ENCODE measurements around the gene ASGR2. TPM values are rescaled to one million over a fixed set of nuclear protein-coding genes. Genes with fewer than 3 reads are reported as not detected.

Gene ASGR2
- total RNA-seq, 8 experiments from 2014 or later: 0.11 to 0.51 (median 0.49) TPM; not detected in 5

DNA sequence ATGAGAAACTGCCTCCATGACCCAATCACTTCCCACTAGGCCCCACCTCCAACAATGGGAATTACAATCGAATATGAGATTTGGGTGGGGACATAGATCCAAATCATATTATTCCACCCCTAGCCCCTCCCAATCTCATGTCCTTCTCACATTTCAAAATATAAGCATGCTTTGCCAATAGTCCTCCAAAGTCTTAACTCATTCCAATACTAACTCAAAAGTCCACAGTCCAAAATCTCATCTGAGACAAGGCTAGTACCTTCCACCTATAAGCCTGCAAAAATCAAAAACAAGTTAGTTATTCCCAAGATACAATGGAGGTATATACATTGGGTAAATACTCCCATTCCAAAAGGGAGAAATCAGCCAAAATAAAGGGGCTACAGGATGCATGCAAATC lies 47.4 kb downstream of the ASGR2 start:
- no peak overlapping the region for H3K4me3 ChIP-seq
- 0 to 100% (median 60%) methylated on average over 1 of the region's 1 CpG; no CpG with 5 or more reads in 5 of the 10 experiments for WGBS, 10 experiments
- in situ Hi-C loops (cut with MboI; ENCODE audit: low pct_unique_long_range_greater_than_20kb in 2 of 9, low sequenced_read_pairs in 9 of 9, unreplicated experiment in 9 of 9): loop anchor here in 1 of 9 experiments (25.0 kb wide), 1 partner anchor 95 kb away; no protein-coding TSS in a partner anchor
- H3K4me1 ChIP-seq (replicated peaks in 1 of 2): peaks cover 0 to 22% of the 10 kb centered on the region in 2 donors
- no peak overlapping the region for H3K27ac ChIP-seq
- ATAC-seq (replicated peaks in 6 of 8): no peak

DNA sequence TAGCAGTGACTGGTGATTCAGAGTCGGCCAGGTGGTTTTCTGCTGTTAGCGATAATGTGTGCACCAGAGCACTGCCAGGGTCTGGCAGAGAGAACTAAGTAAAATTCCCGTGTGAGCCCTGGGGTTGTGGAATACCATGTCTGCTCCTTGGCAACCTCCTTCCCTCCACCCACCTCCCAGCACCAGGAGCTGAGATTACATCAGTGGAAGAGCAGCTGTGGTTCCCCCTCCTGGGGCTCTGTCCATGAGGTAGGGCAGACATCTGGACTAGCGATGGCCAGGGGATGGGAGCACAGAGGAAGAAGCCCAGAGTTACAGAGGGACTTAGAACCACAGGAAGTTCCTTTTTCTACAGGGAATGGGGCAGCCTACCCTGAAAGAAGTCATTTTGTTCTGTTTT lies 50.4 kb downstream of the ASGR2 start:
- in situ Hi-C loops (cut with MboI; ENCODE audit: low pct_unique_long_range_greater_than_20kb in 2 of 9, low sequenced_read_pairs in 9 of 9, unreplicated experiment in 9 of 9): loop anchor here in 1 of 9 experiments (25.0 kb wide), 1 partner anchor 98 kb away; no protein-coding TSS in a partner anchor
- 0 to 80% (median 42%) methylated on average over 1 to 3 of the region's 4 CpGs; no CpG with 5 or more reads in 2 of the 10 experiments for WGBS, 10 experiments
- H3K4me3 ChIP-seq: no peak overlapping the region
- H3K27ac ChIP-seq: peak overlapping the region in 1 of 2 donors; percentile 64
- peak in 6 of 8 experiments; percentile 20 to 80 (median 45) for ATAC-seq (replicated peaks in 6 of 8)
- H3K4me1 ChIP-seq (replicated peaks in 1 of 2): peaks cover 0 to 22% of the 10 kb centered on the region in 2 donors

DNA sequence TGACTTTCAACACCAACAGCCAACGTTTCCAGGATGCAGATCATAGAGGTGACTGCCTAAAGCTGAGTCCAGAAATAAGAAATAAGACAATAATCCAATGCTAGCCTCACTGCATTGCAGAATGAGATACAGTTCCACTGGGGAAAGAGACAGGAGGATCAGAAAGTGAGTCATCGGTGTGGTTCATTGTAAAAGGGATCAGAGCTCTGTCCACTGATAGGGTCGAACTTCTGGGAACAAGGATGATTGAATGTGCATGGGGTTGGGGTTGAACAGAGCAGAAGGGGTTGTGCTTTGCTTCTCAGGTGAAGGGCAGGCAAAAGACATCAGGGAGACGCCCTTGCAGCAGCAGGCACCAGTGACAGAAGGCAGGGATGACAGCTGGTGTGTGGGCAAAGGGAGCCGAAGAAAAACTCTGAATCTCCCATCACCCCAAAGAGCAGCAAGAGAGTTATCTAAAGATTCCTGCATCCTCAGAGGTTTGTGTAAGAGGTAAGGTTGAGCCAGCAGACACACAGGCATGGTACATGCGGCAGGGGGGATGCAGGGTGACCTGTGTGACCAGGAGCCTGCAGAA lies 51.0 kb downstream of the ASGR2 start:
- no peak overlapping the region for H3K4me3 ChIP-seq
- peak in 6 of 8 experiments; percentile 31 to 71 (median 62) for ATAC-seq (replicated peaks in 6 of 8)
- in situ Hi-C loops (cut with MboI; ENCODE audit: low pct_unique_long_range_greater_than_20kb in 2 of 9, low sequenced_read_pairs in 9 of 9, unreplicated experiment in 9 of 9): loop anchor here in 1 of 9 experiments (25.0 kb wide), 1 partner anchor 99 kb away; no protein-coding TSS in a partner anchor
- H3K27ac ChIP-seq: peak overlapping the region in 1 of 2 donors; percentile 64
- H3K4me1 ChIP-seq (replicated peaks in 1 of 2): peaks cover 0 to 22% of the 10 kb centered on the region in 2 donors
- WGBS, 10 experiments: 0 to 76% (median 37%) methylated on average over 1 to 5 of the region's 6 CpGs; no CpG with 5 or more reads in 1 of the 10 experiments

DNA sequence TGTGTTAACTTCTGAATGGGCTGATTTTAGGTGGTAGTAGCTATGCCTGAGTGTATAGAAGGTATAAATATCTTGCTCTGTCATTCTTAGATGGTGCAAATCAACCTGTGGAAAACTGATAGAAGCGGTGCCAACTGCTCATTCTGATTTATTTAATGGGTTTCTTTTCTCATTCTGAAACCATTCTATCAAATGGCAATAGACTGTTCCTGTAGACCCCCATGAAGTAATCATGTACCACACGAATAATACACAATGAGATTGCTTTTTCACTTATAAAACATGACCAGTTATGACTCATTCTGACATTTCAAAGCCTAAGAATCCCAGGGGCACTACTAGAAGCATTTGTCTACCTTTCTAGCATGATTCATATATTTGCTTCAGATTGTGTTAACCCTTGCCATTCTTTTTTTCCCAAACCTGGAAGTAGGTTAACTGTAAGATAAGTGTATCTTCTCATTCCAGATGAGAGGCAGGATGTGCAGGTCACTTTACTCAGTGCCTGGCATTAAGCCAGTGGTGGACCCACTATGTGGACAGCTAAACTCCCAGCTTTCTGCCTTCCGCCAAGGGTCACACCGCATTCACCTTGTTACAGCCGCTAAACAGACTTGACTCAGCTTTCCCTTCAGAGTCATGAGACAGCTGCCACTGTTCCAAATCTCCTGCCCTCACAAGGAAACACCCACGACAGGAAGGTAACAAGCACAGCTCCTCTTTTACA lies 54.3 kb downstream of the ASGR2 start:
- Histone ChIP-seq H3K4me3 (no peak overlapping the region), H3K27ac (no peak overlapping the region), H3K4me1 (replicated peaks in 1 of 2) (peaks cover 0 to 22% of the 10 kb centered on the region in 2 donors)
- peak in 5 of 8 experiments; percentile 68 to 76 (median 75) for ATAC-seq (replicated peaks in 6 of 8)
- in situ Hi-C loops (cut with MboI; ENCODE audit: low pct_unique_long_range_greater_than_20kb in 2 of 9, low sequenced_read_pairs in 9 of 9, unreplicated experiment in 9 of 9): loop anchor here in 1 of 9 experiments (25.0 kb wide), 1 partner anchor 102 kb away; no protein-coding TSS in a partner anchor
- 4 to 83% (median 29%) methylated on average over 1 to 6 of the region's 6 CpGs for WGBS, 10 experiments

DNA sequence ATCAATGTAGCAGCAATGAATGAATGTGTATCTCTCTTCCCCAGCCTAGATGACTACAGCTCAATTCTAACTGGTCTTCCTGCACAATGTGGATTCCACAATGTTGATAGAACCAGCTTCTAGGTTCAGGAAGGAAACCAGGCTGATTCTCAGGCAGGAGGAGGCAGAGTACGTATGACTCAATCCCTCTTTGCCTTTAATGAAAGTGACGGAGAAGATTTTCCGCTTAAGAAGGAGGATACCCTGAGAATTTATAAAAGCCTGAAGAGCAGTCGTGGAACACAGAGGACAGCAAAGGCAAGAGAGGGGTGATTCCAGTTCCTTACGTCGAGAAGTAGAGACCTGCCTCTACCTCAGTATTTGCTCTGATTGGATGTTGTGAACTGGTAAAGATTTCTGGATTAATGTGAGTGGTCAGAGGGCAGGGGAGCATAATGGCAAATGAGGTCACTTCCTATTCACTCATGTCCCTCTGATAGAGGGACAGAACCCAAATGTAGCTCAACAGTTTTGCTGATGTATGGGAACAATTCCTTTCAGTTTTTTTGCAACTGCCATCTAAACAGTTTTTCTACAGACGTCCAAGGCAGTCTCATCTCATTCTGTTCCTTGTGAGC lies 55.7 kb downstream of the ASGR2 start:
- WGBS, 10 experiments: 57 to 85% (median 76%) methylated on average over 2 to 7 of the region's 7 CpGs; no CpG with 5 or more reads in 3 of the 10 experiments
- Histone ChIP-seq H3K27ac (no peak overlapping the region), H3K4me3 (no peak overlapping the region), H3K4me1 (replicated peaks in 1 of 2) (peaks cover 0 to 17% of the 10 kb centered on the region in 2 donors)
- peak in 2 of 8 experiments; percentile 19 to 22 for ATAC-seq (replicated peaks in 6 of 8)
- in situ Hi-C loops (cut with MboI; ENCODE audit: low pct_unique_long_range_greater_than_20kb in 2 of 9, low sequenced_read_pairs in 9 of 9, unreplicated experiment in 9 of 9): loop anchor here in 1 of 9 experiments (25.0 kb wide), 1 partner anchor 103 kb away; no protein-coding TSS in a partner anchor

DNA sequence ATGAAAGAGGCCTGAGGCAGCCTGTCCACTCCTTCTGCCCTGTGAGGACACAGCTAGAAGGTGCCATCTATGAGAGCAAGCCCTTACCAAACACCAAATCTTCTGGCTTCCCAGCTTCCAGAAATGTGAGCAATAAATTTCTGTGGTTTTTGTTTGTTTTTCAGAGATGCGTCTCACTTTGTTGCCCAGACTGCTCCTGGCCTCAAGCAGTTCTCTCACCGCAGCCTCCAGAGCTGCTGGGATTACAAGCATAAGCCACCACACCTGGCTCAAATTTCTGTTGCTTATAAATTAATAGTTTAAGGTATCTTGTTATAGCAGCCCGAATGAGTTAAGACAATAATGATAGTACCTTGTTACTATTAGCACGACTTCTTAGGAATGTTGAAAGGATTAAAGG lies 58.2 kb downstream of the ASGR2 start:
- in situ Hi-C loops (cut with MboI; ENCODE audit: low pct_unique_long_range_greater_than_20kb in 2 of 9, low sequenced_read_pairs in 9 of 9, unreplicated experiment in 9 of 9): loop anchor here in 1 of 9 experiments (25.0 kb wide), 1 partner anchor 106 kb away; no protein-coding TSS in a partner anchor
- no peak for ATAC-seq (replicated peaks in 6 of 8)
- WGBS, 10 experiments: 80 to 93% (median 91%) methylated on average over 1 to 4 of the region's 4 CpGs; no CpG with 5 or more reads in 5 of the 10 experiments
- Histone ChIP-seq H3K27ac (no peak overlapping the region), H3K4me3 (no peak overlapping the region), H3K4me1 (replicated peaks in 1 of 2) (no peaks in the 10 kb centered on the region)

Other genes starting within 250 kb of the ASGR2 start
- 1 to 10 TPM in 2 of 8 experiments, under 1 TPM in 4, not detected in 2; 0.23 to 1.6 (median 0.37) TPM for gene ALOX12, start 118.8 kb downstream of the ASGR2 start, total RNA-seq
- gene RNASEK, start 102.2 kb downstream of the ASGR2 start, total RNA-seq: 100 to 1,000 TPM; 127 to 314 (median 229) TPM
- gene BCL6B, start 91.8 kb downstream of the ASGR2 start, total RNA-seq: 1 to 10 TPM in 1 of 8 experiments, under 1 TPM in 6, not detected in 1; 0.05 to 1.5 (median 0.58) TPM
- gene SLC16A13, start 78.8 kb downstream of the ASGR2 start, total RNA-seq: 1 to 10 TPM in 5 of 8 experiments, under 1 TPM in 3; 0.61 to 2.7 (median 1.1) TPM
- 1 to 10 TPM in 2 of 8 experiments, under 1 TPM in 6; 0.17 to 1.9 (median 0.34) TPM for gene SLC16A11, start 70.7 kb downstream of the ASGR2 start, total RNA-seq
- gene CLEC10A, start 34.6 kb downstream of the ASGR2 start, total RNA-seq: under 1 TPM in 3 of 8 experiments, not detected in 5; 0.09 to 0.38 (median 0.36) TPM
- gene ASGR1, start 64.5 kb upstream of the ASGR2 start, total RNA-seq: 10 to 100 TPM in 4 of 8 experiments, 1 to 10 TPM in 4; 1.4 to 26.7 (median 10.1) TPM
- 10 to 100 TPM in 7 of 8 experiments, 1 to 10 TPM in 1; 5.6 to 91.4 (median 42.6) TPM for gene DLG4, start 105.0 kb upstream of the ASGR2 start, total RNA-seq
- gene ACADVL, start 105.1 kb upstream of the ASGR2 start, total RNA-seq: 100 to 1,000 TPM in 7 of 8 experiments, 10 to 100 TPM in 1; 77.7 to 513 (median 215) TPM
- 10 to 100 TPM; 31.3 to 63.1 (median 40.6) TPM for gene DVL2, start 119.7 kb upstream of the ASGR2 start, total RNA-seq
- gene PHF23, start 124.6 kb upstream of the ASGR2 start, total RNA-seq: 10 to 100 TPM; 25.2 to 63.1 (median 49.4) TPM
- gene GABARAP, start 127.6 kb upstream of the ASGR2 start, total RNA-seq: 100 to 1,000 TPM; 336 to 734 (median 573) TPM
- 10 to 100 TPM; 36.5 to 94.1 (median 56.7) TPM for gene CTDNEP1, start 136.9 kb upstream of the ASGR2 start, total RNA-seq
- 10 to 100 TPM; 30.5 to 62.7 (median 51.5) TPM for gene ELP5, start 137.4 kb upstream of the ASGR2 start, total RNA-seq
- 1 to 10 TPM in 4 of 8 experiments, under 1 TPM in 4; 0.32 to 3.7 (median 0.99) TPM for gene CLDN7, start 147.7 kb upstream of the ASGR2 start, total RNA-seq
- gene SLC2A4, start 166.9 kb upstream of the ASGR2 start, total RNA-seq: 1 to 10 TPM in 1 of 8 experiments, under 1 TPM in 7; 0.20 to 1.4 (median 0.38) TPM
- gene YBX2, start 179.8 kb upstream of the ASGR2 start, total RNA-seq: 1 to 10 TPM in 3 of 8 experiments, under 1 TPM in 5; 0.09 to 2.4 (median 0.51) TPM
- gene EIF5A, start 192.8 kb upstream of the ASGR2 start, total RNA-seq: 100 to 1,000 TPM; 104 to 785 (median 231) TPM
- 10 to 100 TPM; 35.1 to 61.1 (median 52.0) TPM for gene GPS2, start 200.5 kb upstream of the ASGR2 start, total RNA-seq
- gene NEURL4, start 214.5 kb upstream of the ASGR2 start, total RNA-seq: 10 to 100 TPM; 11.4 to 44.6 (median 27.1) TPM
- 10 to 100 TPM in 6 of 8 experiments, 1 to 10 TPM in 2; 4.9 to 36.4 (median 11.4) TPM for gene ACAP1, start 221.7 kb upstream of the ASGR2 start, total RNA-seq
- 10 to 100 TPM in 1 of 8 experiments, 1 to 10 TPM in 7; 4.0 to 14.5 (median 6.1) TPM for gene KCTD11, start 237.3 kb upstream of the ASGR2 start, total RNA-seq
- under 1 TPM in 6 of 8 experiments, not detected in 2; 0.11 to 0.57 (median 0.32) TPM for gene TMEM95, start 240.3 kb upstream of the ASGR2 start, total RNA-seq

Data from motor neuron (in vitro differentiated cells).